ENCODE measurements around the gene AHR. TPM values are rescaled to one million over a fixed set of nuclear protein-coding genes. Genes with fewer than 3 reads are reported as not detected.
"Not testable (repeated sequence)": the region's sequence is repeated elsewhere in the genome, so short reads cannot be mapped to it uniquely, and the experiment has no call there.

The AHR gene
- total RNA-seq, 1 experiment from 2014 or later = 122 TPM

DNA sequence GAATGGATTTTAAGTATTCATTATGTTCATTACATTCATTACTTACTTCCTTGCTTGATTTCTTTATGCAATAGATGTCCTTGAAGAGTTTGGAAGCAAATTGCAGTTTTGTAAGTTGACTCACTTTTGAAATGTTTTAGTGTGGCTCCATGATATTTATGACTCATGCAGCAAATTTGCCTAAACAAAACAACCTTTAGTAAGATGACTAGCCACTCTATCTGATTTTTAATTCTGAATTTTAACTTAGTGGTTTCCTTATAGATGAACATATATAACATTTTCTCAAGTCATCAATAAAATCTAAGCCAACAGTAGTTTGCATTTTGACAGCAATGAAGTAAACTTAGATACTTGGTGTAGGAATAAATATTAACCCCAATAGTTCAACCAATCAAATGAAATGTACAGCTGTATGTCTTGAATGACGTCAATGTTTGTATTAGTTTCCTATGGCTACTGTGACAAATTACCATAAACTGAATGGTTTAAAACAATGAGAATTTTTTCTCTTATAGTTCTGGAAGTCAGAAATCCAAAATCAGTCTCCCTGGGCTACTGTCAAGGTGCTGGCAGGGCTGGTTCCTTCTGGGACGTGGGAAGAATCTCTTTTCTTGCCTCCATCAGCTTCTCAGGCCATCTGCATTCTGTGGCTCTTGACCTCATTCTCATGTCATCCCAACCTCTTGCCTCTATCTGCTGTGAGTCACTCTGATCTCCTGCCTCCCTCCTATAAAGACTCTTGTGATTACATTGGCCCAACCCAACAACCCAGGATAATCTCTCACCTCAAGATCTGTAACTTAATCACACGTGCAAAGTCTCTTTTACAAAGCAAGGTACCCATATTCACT, 73.4 kb downstream of the AHR start:
- peak; percentile 94 for DNase-seq (ENCODE audit: extremely low read depth, low read depth)

DNA sequence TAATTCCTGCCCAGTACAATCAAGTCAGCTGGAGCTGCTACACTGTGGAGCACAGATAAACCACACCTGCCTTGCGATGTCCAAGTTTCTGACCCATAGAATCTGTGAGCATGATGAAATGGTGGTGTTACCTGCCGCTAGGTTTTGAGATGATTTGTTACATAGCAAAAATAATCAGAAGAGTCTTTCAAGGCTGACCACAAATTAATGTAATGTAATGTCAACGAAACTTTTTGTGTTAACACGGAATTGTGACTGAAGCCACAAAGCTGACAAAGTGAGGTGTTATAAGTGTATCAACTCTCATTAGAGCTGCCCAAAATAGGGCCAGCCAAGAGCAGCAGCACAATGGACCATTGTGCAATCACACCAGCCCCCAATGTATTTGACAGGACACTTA, 75.7 kb downstream of the AHR start:
- no peak for DNase-seq (ENCODE audit: extremely low read depth, low read depth)

DNA sequence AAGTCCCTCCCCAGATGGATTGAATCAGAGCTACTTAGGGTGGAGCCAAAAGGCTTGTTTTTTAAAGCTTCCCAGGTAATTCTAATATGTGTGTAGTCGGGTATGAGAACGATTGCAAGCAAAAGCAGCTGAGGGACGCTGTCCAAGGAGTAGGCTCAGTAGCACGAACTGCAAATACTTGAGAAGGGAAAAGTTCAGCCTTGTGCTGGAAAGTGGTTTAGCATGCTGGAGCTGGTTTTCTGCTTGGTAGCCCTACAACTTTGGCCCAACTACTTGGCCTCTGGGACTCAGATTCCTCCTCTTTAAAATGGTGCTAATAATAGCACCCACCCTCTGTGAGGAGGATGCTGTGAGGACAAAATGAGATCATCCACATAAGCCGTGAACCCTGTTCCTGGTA, 76.2 kb downstream of the AHR start:
- no peak for DNase-seq (ENCODE audit: extremely low read depth, low read depth)

DNA sequence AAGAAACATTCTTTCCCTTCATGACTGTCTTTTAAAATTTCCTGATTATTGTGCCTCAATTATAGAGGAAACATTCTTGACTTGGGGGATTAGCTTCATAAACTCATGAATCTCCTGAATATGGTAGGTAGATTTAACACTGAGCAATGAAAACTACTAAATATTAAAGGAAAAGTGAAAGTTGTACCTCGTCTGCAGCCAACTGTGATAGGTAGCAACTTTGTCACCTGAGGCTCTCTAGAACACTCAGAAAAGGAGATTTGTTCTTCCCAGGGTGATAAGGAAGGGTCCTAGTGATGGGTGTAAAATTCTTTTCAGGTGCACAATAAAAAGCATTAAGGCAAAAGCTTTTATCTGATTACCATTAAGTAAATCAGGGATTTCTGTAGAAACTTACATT, 78.1 kb downstream of the AHR start:
- DNase-seq (ENCODE audit: extremely low read depth, low read depth) = no peak

DNA sequence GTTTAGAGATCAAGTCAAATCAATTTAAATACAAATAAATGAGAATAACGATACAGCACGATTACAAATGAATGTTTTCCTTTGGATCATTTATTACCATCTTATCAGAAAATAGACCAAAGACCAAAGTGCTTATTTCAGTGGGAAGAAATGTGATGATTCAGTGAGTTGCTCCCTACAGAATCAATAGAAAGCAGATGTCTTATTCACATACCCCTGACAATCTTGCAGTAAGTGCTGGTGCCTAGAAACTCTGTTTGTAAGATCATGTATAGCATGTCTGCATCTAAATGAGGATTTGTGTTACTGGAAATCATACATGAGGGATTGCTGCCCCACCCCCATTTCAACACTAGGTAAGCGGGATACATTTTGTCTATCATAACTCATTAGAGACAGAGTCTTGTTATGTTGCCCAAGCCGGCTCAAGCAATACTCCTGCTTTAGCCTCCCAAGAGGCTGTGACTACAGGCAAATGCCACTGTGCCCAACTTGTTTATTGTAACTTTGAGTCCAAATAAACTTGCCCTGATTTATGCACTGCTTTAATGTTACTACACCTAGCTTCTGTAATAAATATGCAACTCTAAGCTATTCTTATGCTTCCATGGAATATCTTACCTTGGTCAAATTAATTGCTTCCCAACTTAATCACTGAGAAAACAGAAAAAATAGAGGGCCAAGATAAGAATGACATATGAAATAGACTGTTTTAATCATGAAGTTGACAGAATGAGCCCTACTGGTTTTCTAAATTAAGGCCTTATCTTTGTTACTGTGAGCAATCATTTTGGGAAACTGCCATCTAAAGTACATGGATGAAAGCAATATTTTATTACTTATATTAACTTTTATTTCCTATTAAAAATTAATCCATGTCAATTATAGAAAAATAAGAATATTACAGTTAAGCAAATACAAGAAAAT, 82.5 kb downstream of the AHR start:
- DNase-seq (ENCODE audit: extremely low read depth, low read depth) = no peak

DNA sequence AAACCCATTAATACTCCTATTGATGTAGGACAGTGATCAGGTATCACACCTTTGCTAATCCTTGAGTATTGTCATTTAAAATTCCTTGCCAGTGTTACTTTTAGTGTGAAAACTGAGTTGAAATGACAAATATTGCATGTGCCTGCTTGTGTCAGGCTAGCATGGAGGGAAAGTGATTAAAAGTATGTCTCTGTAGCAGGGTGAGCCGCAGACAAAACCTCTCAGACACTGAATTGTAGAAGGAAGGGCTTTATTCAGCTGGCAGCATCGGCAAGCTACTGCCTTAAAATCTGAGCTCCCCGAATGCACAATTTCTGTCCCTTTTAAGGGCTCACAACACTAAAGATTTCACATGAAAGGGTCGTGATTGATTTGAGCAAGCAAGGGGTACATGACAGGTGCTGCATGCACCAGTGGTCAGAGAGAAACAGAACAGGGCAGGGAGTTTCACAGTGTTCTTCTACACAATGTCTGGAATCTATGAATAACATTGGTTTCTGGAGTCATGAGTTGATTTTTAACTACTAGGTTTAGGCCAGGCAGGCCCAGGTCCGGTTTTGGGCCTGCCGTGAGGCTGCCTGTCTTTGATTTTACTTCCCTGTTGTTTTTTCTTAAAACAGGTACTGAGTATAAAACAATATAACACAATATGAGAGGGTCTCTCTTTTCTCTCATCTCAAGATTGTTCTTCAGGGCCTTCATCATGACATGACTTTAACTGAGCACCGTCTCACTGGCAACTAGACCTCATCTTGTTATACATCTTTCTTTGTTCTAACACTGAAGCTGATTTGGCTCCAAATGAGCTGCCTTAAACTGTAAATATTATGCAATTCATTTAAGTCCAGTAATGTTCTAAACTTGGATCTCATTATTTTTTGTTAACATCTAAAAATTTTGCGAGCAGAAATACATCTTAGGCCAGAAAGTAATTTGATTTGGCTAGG, 84.2 kb downstream of the AHR start:
- DNase-seq (ENCODE audit: extremely low read depth, low read depth) = not testable (repeated sequence)

DNA sequence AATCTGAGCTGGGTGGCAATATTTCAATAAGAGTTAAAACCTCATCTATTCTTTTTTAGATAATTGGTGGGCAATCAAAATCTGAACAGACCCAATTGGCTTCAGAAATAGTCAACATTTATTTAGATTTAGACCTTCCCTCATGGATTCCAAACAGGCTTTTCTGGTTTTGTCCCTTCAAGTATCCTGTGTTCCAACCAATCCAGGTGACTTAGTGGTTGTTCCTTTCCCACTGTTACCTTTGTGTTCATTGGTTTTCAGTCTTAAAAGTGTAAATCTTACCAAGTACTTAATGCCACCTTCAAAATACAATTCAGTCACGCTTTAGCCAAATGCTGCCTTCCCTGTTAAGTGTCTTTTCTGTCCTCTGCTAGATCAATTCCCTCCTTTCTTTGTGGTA, 85.9 kb downstream of the AHR start:
- DNase-seq (ENCODE audit: extremely low read depth, low read depth) = no peak

DNA sequence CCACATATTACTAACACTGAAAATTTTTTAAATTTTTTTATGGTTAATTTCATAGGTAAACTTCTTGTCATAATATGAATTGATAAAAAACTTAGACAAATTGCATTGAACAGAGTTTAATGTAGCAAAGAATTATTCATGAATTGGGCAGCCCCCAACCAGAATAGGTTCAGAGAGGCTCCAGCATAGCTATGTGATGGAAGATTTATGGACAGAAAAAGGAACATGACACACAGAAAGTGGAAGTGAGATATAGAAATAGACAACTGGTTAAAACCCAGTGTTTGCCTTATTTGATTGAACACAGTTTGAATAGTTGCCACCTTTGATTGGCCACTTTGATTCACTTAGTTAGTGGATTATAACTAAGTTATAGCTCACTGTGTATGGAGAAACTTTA, 87.2 kb downstream of the AHR start:
- no peak for DNase-seq (ENCODE audit: extremely low read depth, low read depth)

DNA sequence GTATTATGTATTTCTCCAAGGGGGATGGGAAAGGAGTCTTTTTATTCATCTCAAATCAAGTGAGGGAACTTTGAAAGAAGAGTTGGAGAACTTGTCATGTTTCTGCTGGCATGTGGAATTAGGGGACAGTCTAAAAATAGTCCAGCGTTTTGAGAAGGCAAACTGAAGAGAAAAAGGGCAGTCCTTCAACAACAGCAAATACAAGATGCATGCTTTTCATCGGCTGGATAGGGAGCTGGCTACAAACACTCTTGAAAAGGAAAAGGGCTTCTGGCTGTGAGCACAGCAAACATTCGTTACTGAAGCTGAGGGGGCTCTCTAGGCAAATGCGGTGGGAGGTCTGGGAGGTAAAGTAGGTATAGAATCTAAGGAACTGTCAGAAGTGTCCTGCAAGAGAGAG, 91.9 kb downstream of the AHR start:
- no peak for DNase-seq (ENCODE audit: extremely low read depth, low read depth)

DNA sequence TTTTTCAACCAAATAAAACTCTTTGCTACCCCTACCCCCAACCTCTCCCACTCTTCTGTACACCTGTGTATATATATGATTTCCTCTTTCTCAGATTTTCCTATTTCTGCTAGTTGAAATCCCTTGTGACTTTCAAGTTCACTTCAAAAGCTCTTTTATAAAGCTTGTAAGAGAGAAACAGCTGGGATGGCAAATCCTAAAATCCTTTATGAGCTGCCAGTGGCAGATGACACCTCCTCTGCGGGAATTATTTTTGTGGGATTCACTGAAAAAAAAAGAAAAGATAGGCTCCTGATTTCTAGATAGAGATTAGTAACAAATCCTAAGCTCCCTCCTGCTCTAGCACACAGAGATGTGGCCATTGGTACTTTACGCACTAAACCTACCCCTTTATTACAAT, 92.9 kb downstream of the AHR start:
- no peak for DNase-seq (ENCODE audit: extremely low read depth, low read depth)

DNA sequence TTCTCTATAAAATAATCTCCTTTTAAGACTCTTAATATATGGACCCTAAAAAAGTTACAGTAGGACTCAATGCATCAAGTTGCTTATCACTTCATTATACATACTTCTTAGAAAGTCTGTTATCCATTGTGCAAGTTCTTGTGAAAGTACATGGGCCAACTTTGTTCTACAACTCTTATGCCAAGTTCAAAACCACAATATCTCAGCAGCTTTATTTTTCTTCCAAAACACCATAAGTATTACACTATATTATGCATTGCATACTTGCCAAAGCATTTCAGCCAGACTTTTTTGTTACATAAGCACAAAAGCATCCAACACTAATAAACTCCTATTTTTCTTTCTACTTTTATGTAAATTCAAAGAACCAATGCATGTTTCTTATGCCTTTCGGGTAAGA, 94.4 kb downstream of the AHR start:
- no peak for DNase-seq (ENCODE audit: extremely low read depth, low read depth)

DNA sequence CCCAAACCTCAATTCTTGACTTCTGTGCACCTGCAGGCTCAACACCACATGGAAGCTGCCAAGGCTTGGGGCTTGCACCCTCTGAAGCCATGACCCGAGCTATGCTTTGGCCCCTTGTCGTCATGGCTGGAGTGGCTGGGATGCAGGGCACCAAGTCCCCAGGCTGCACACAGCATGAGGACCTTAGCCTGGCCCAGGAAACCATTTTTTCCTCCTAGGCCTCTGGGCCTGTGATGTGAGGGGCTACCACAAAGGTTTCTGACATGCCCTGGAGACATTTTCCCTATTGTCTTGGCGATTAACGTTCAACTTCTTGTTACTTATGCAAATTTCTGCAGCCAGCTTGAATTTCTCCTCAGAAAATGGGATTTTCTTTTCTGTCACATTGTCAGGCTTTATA, 96.1 kb downstream of the AHR start:
- DNase-seq (ENCODE audit: extremely low read depth, low read depth) = not testable (repeated sequence)

Small RNA genes within 50 kb of the gene (small RNA-seq; reads per million reads assigned to genes)
- 0 reads per million in 2 experiments for gene RF00092
